Upper lobe of right lung (tissue), 1 donor: ENCODE measurements around the gene MDH1B. TPM values are rescaled to one million over a fixed set of nuclear protein-coding genes. Genes with fewer than 3 reads are reported as not detected.

Experiments
- ATAC-seq: fragments of 200-7000 bp; cut with Tn5 transposase; one replicate; pipeline ENCODE4 v1.9.1; 2020; ENCODE audit warnings: mild to moderate bottlenecking, moderate library complexity
- DNase-seq: peaks from one replicate; pipeline ENCODE4 v3.0.0-alpha.2; 2020
- H3K27ac ChIP-seq: fragments of 200-600 bp; one replicate; pipeline ENCODE4 v1.8.0; 2022
- H3K27me3 ChIP-seq: fragments of 200-600 bp; one replicate; pipeline ENCODE4 v1.8.0; 2022; ENCODE audit warnings: mild to moderate bottlenecking
- H3K36me3 ChIP-seq: fragments of 200-600 bp; one replicate; pipeline ENCODE4 v1.8.0; 2022
- H3K4me1 ChIP-seq: fragments of 200-600 bp; one replicate; pipeline ENCODE4 v1.8.0; 2022
- H3K4me3 ChIP-seq: fragments of 200-600 bp; one replicate; pipeline ENCODE4 v1.8.0; 2022; ENCODE audit warnings: mild to moderate bottlenecking
- H3K9me3 ChIP-seq: fragments of 200-600 bp; one replicate; pipeline ENCODE4 v1.8.0; 2022
- CTCF ChIP-seq: fragments of 200-600 bp; IDR thresholded peaks from one replicate; pipeline ENCODE4 v1.8.0; 2022; ENCODE audit warnings: antibody characterized with exemption
- intact Hi-C: fragments of 100-400 bp; cut with DNase I; formaldehyde crosslinking; loops from one replicate; pipeline ENCODE4 v1.11.0; 2022
- total RNA-seq: library from RNA; stranded (reverse); fragmentation: NEBNext Ultra II Directional; extraction: Animal tissue kit (Norgen Biotek cat#: 25700); gene quantifications from one replicate; pipeline ENCODE4 v1.2.1, GENCODE V29; 2021
- donor health status: DM: no; HTN: yes; CAD: no; lungs with severe emphysema.

The MDH1B gene
- total RNA-seq, 1 donor from 2014 or later, result 0.26 TPM

GRCh38 chr2:206756816-206757215, 8.3 kb downstream of the MDH1B start:
- no peaks in the 10 kb centered on the region for H3K4me1 ChIP-seq
- ATAC-seq, result no peak

GRCh38 chr2:206740800-206741199, 24.3 kb downstream of the MDH1B start:
- no peak overlapping the region for H3K27ac ChIP-seq
- no peak overlapping the region for H3K4me3 ChIP-seq
- no peak for DNase-seq
- H3K9me3 ChIP-seq, result no peaks in the 10 kb centered on the region
- no peak for TF ChIP-seq CTCF
- no peaks in the 10 kb centered on the region for H3K4me1 ChIP-seq
- no peaks in the 10 kb centered on the region for H3K27me3 ChIP-seq
- ATAC-seq, result no peak
- H3K36me3 ChIP-seq, result no peaks in the 10 kb centered on the region
- intact Hi-C loops, result no loop called here

More at GRCh38 chr2:206756816-206757215, 8.3 kb downstream of the MDH1B start:
- intact Hi-C loops, result no loop called here
- TF ChIP-seq CTCF, result no peak
- DNase-seq, result no peak
- H3K9me3 ChIP-seq, result no peaks in the 10 kb centered on the region
- H3K27ac ChIP-seq, result no peak overlapping the region
- H3K36me3 ChIP-seq, result no peaks in the 10 kb centered on the region
- H3K4me3 ChIP-seq, result no peak overlapping the region
- no peaks in the 10 kb centered on the region for H3K27me3 ChIP-seq

- H3K27ac ChIP-seq, result no peak overlapping the region
- no peaks in the 10 kb centered on the region for H3K4me1 ChIP-seq
- no peaks in the 10 kb centered on the region for H3K27me3 ChIP-seq
- H3K9me3 ChIP-seq, result no peaks in the 10 kb centered on the region
- H3K4me3 ChIP-seq, result no peak overlapping the region
- DNase-seq (no peak), ATAC-seq (no peak)
- no peaks in the 10 kb centered on the region for H3K36me3 ChIP-seq
- intact Hi-C loops, result no loop called here
- no peak for TF ChIP-seq CTCF
Measured at GRCh38 chr2:206739271-206739670, 25.9 kb downstream of the MDH1B start.

- no peak overlapping the region for H3K4me3 ChIP-seq
- no peaks in the 10 kb centered on the region for H3K27me3 ChIP-seq
- no peaks in the 10 kb centered on the region for H3K9me3 ChIP-seq
- no peak overlapping the region for H3K27ac ChIP-seq
- ATAC-seq (no peak), DNase-seq (no peak)
- no peak for TF ChIP-seq CTCF
- no peaks in the 10 kb centered on the region for H3K36me3 ChIP-seq
- H3K4me1 ChIP-seq, result no peaks in the 10 kb centered on the region
- intact Hi-C loops, result no loop called here
Measured at GRCh38 chr2:206736935-206737334, 28.2 kb downstream of the MDH1B start.

GRCh38 chr2:206733341-206733740, 31.8 kb downstream of the MDH1B start:
- H3K4me3 ChIP-seq, result no peak overlapping the region
- DNase-seq, result no peak
- H3K36me3 ChIP-seq, result no peaks in the 10 kb centered on the region
- no peaks in the 10 kb centered on the region for H3K27me3 ChIP-seq
- intact Hi-C loops, result no loop called here
- ATAC-seq, result no peak
- no peaks in the 10 kb centered on the region for H3K9me3 ChIP-seq
- no peak for TF ChIP-seq CTCF
- H3K27ac ChIP-seq, result no peak overlapping the region
- H3K4me1 ChIP-seq, result no peaks in the 10 kb centered on the region
